Activated naive CD8-positive, alpha-beta T cell treated with anti-CD3 and anti-CD28 coated beads, Interleukin-2, amount 50 U/mL, for 24 hours (primary cell): ENCODE measurements around the gene PCARE.

Experiments
- ATAC-seq: fragments of 150-1000 bp; cut with Tn5 transposase; one replicate; pipeline ENCODE4 v1.10.0; 2021
- DNase-seq: peaks from one replicate; pipeline ENCODE4 v3.0.0; 2021
- H3K27ac Mint-ChIP-seq: one replicate; pipeline ENCODE4 v1.8.0; 2021; ENCODE audit warnings: mild to moderate bottlenecking, mixed read lengths
- H3K27me3 Mint-ChIP-seq: one replicate; pipeline ENCODE4 v1.8.0; 2021; ENCODE audit warnings: mixed read lengths
- H3K36me3 Mint-ChIP-seq: one replicate; pipeline ENCODE4 v1.8.0; 2021; ENCODE audit warnings: low read depth, mixed read lengths
- H3K4me1 Mint-ChIP-seq: one replicate; pipeline ENCODE4 v1.8.0; 2021; ENCODE audit warnings: mixed read lengths
- H3K4me3 Mint-ChIP-seq: one replicate; pipeline ENCODE4 v1.8.0; 2021; ENCODE audit warnings: mild to moderate bottlenecking, moderate library complexity, mixed read lengths
- H3K9me3 Mint-ChIP-seq: one replicate; pipeline ENCODE4 v1.8.0; 2021; ENCODE audit warnings: mixed read lengths

Gene PCARE

GRCh38 chr2:29075894-29076705, 1.8 kb upstream of the PCARE start:
- Mint-ChIP-seq H3K27me3 (no peaks in the 10 kb centered on the region), H3K4me3 (no peak overlapping the region), H3K9me3 (peaks cover 6% of the 10 kb centered on the region), H3K36me3 (no peaks in the 10 kb centered on the region), H3K4me1 (no peaks in the 10 kb centered on the region), H3K27ac (no peak overlapping the region)
- DNase-seq (no peak), ATAC-seq (no peak)

DNA sequence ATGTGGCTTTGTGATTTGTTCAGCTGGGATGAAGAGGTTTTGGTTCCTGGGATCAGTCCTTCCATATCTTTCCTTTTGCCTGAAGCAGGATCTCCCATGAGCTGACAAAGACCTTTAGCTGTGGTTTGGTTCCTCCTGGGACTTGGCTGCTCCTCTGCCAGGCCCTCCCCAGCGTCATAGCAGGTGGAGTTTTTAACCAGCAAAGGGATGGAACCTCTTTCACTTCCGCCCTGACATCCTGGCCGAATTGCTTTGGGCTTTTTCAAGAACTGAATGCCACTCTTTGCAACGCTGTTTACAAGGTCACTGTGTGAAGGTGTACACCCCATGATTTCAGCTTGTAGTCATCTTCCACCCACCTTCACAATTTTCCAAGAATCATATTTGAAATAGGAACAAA, 390 bp downstream of the PCARE start:
- DNase-seq: no peak
- H3K27me3 Mint-ChIP-seq: no peaks in the 10 kb centered on the region
- H3K4me1 Mint-ChIP-seq: no peaks in the 10 kb centered on the region
- H3K27ac Mint-ChIP-seq: no peak overlapping the region
- no peak overlapping the region for H3K4me3 Mint-ChIP-seq
- ATAC-seq: no peak
- no peaks in the 10 kb centered on the region for H3K36me3 Mint-ChIP-seq
- H3K9me3 Mint-ChIP-seq: peaks cover under 1% of the 10 kb centered on the region

GRCh38 chr2:29072971-29073725, 1.2 kb downstream of the PCARE start:
- H3K36me3 Mint-ChIP-seq: no peaks in the 10 kb centered on the region
- H3K27ac Mint-ChIP-seq: no peak overlapping the region
- ATAC-seq (no peak), DNase-seq (no peak)
- H3K4me3 Mint-ChIP-seq: no peak overlapping the region
- H3K27me3 Mint-ChIP-seq: no peaks in the 10 kb centered on the region
- no peaks in the 10 kb centered on the region for H3K4me1 Mint-ChIP-seq
- no peaks in the 10 kb centered on the region for H3K9me3 Mint-ChIP-seq

DNA sequence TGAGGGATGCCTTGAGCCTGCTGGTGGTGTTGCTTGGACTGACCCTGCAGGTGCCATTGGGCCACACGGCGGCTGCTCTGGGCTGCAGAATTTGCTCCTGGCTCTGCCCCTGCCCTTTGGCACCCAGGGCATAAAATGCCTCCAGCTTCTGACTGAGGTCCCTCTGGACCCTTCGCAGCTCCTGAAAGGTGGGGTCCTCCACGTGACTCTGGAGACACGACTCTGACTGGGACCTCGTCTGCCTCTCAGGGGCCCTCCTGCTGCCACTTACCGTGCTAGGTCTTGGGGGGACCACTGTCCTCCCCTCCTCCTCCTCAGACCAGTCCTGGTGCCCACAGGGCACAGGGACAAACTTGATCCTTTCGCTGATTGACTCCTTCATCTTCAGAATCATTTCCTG, 2.1 kb downstream of the PCARE start:
- Mint-ChIP-seq H3K27ac (no peak overlapping the region), H3K4me3 (no peak overlapping the region), H3K4me1 (no peaks in the 10 kb centered on the region), H3K36me3 (no peaks in the 10 kb centered on the region), H3K9me3 (no peaks in the 10 kb centered on the region), H3K27me3 (no peaks in the 10 kb centered on the region)
- ATAC-seq (no peak), DNase-seq (no peak)

DNA sequence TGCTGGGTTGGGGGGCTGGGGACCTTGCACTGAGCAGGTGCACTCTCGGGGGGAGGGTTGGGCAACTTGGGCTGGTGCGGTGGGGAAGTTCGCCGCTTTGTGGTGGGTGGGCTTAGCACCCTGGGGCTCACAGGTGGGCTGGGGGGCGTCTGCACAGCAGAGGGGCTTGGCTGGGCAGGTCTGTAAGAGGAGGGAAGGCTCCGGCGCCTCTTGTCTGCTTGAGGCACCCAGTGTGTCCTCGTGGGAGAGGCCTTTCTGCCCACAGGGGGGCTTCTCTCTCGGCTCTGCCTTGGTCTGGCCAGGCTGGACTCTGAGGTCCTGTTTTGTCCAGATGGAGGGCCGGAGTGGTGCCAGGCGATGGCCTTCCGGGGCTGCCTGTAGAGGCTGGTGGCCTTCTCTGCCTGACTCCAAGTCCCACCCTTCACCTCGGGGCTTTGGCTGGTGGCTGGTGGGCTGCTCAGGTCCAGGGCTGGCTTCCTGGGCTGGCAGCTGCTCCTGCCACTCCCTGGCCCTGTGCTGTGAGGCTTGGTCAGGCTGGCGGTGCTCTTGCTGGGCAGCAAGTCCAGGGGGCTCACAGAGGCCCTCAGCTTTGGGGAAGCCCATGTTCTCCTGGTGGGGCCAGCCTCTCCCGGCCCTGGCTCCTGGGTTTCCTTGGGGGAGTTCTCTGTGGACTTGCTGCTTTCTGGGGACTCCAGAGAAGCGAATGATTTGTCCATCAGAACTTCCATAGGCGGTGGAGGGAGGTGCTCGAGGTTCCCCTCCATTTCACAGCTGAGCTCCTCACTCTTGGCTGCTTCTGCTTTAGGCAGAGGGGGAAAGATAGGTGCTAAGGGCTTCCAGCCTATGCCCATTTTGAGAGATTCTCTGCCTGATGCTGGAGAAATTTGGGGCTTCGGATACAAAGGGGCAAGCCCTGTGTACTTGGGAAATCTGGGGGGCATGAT, 3.0 kb downstream of the PCARE start:
- H3K27ac Mint-ChIP-seq: no peak overlapping the region
- no peaks in the 10 kb centered on the region for H3K36me3 Mint-ChIP-seq
- ATAC-seq (no peak), DNase-seq (no peak)
- no peaks in the 10 kb centered on the region for H3K4me1 Mint-ChIP-seq
- H3K9me3 Mint-ChIP-seq: no peaks in the 10 kb centered on the region
- no peaks in the 10 kb centered on the region for H3K27me3 Mint-ChIP-seq
- no peak overlapping the region for H3K4me3 Mint-ChIP-seq

DNA sequence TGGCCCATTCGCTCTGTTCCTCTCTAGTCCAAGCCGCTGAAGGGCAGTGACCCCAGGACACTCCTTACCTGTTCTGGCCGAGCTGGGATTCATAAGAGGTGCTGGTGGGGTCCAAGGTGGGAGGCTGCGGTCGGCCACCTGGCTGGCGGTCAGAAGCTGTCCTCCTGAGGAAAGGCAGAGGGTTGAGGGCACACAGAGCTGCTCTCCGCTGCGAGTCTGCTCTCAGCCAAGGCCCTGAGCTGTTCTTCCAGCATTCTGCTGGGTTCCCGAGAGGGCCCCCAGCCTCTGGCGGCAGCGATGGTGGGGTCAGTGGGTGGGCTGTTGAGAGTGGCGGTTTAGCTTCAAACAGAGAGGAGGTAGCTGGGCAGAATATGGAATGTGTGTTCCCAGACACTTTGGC, 3.8 kb downstream of the PCARE start:
- H3K27ac Mint-ChIP-seq: no peak overlapping the region
- H3K4me3 Mint-ChIP-seq: no peak overlapping the region
- no peak for DNase-seq
- no peaks in the 10 kb centered on the region for H3K4me1 Mint-ChIP-seq
- no peaks in the 10 kb centered on the region for H3K36me3 Mint-ChIP-seq
- no peak for ATAC-seq
- no peaks in the 10 kb centered on the region for H3K9me3 Mint-ChIP-seq
- no peaks in the 10 kb centered on the region for H3K27me3 Mint-ChIP-seq

DNA sequence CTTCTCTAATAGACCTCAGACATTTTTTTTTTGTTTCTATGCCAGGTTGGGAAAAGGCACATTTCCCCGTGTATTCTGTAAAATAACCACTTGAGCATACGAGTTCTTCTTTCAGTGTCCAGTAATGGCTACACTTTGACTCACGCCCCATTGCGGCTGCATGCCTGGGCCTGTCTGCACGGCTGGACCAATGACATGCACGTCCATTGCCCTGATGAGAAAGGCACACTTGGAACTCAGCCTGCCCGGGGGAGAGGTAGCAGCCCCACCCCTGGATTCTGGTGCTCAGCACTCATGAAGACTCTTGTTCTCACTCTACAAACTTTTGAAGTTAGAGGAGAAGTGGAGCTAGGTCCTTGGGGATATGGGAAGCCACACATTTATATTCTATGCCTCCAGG, 5.8 kb downstream of the PCARE start:
- Mint-ChIP-seq H3K4me3 (no peak overlapping the region), H3K27me3 (no peaks in the 10 kb centered on the region)

GRCh38 chr2:29066997-29067605, 7.2 kb downstream of the PCARE start:
- Mint-ChIP-seq H3K36me3 (no peaks in the 10 kb centered on the region), H3K27ac (no peak overlapping the region), H3K4me1 (no peaks in the 10 kb centered on the region), H3K4me3 (no peak overlapping the region), H3K9me3 (no peaks in the 10 kb centered on the region), H3K27me3 (no peaks in the 10 kb centered on the region)
- DNase-seq (no peak), ATAC-seq (no peak)

More for the DNA sequence above, 5.8 kb downstream of the PCARE start:
- Mint-ChIP-seq H3K9me3 (no peaks in the 10 kb centered on the region), H3K36me3 (no peaks in the 10 kb centered on the region), H3K4me1 (no peaks in the 10 kb centered on the region), H3K27ac (no peak overlapping the region)
- no peak for ATAC-seq
- no peak for DNase-seq

DNA sequence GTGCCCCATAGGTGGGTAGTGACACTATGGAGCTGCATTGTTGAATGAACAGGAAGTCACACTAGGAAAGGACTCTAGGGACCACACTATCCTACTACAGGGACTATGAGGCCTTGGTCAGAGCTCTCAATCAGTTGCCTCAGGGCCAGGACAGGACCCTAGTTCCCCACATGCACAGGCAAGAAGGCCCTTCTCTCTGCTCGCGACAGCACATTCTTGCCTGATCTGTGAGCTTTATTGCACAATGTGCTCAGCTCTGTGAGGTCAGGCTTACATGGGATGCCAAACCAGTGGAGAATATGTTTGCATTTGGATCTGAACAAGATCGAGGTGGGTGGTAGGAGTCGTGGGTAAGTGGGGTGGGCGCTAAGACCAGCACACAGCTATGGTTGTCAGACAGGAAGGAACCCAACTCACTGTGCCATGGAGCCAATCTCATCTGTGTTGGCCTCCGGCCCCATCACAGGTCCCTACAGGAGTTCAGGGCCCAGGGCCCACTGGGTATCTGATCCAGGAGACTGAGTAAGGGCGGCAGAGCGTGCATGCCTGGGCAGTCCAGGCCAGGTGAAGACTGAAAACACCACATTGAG, 8.0 kb downstream of the PCARE start:
- ATAC-seq (no peak), DNase-seq (no peak)
- Mint-ChIP-seq H3K4me1 (no peaks in the 10 kb centered on the region), H3K36me3 (no peaks in the 10 kb centered on the region), H3K27ac (no peak overlapping the region), H3K4me3 (no peak overlapping the region), H3K27me3 (no peaks in the 10 kb centered on the region), H3K9me3 (no peaks in the 10 kb centered on the region)

DNA sequence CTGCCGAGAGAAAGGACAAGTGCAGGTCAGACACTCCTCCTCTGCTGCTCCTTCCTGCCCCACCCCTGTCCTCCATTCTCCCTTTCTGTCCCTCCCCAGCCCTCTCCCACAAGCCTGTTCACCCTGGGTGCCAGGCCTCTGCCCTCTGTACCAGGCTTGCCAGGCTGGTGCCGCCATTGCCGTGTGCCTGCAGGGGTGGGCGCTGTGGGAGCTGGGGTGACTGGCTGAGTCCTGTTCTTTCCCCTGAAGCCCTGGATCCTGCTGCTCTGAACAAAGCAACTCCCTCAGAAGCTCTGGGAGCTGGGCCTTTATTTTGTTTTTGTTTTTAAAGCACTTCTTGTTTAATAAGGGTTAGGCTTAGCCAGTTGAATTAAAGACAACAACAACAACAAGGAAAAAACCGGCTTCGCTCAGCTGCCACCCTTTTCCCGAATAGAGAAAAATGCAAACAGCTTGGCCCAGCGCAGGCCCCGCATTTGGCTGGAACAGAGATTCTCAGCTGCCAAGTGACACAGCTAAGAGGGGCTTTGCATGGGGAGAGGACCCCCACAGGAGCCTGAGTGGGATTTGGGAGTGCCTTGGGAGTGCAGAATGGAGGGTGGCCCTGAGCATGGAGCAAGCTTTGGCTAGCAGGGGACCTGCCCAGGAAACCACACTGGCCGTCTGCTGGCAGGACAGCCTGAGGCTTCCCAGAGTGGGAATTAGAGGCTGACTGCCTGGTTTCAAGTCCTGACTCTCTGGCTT, 9.1 kb downstream of the PCARE start:
- ATAC-seq (no peak), DNase-seq (no peak)
- peaks cover under 1% of the 10 kb centered on the region for H3K4me1 Mint-ChIP-seq
- no peaks in the 10 kb centered on the region for H3K9me3 Mint-ChIP-seq
- no peaks in the 10 kb centered on the region for H3K36me3 Mint-ChIP-seq
- no peak overlapping the region for H3K27ac Mint-ChIP-seq
- H3K4me3 Mint-ChIP-seq: no peak overlapping the region
- H3K27me3 Mint-ChIP-seq: no peaks in the 10 kb centered on the region

- Mint-ChIP-seq H3K4me1 (peaks cover 6% of the 10 kb centered on the region), H3K36me3 (no peaks in the 10 kb centered on the region), H3K27me3 (no peaks in the 10 kb centered on the region), H3K4me3 (no peak overlapping the region), H3K9me3 (no peaks in the 10 kb centered on the region), H3K27ac (no peak overlapping the region)
- ATAC-seq: no peak
- no peak for DNase-seq
Observed at GRCh38 chr2:29064746-29065067, 9.6 kb downstream of the PCARE start.

DNA sequence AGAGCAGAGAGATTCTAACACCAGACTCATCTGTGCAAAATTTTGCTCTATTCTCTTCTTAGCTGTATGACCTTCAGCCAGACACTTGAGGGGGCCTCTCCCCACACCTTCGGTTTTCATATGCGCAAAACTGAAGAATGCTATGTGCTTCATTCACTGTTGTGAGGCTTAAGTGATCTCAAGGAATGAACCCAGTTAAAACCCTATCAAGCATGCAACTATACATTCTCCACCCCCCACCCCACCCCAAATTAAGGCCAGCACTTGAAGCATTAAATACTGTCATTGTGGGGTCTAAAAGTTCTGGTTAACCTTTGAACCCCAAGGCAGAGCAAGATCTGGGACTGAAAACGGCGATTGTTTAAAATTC, 10.0 kb downstream of the PCARE start:
- Mint-ChIP-seq H3K4me3 (no peak overlapping the region), H3K27ac (no peak overlapping the region), H3K27me3 (no peaks in the 10 kb centered on the region), H3K9me3 (no peaks in the 10 kb centered on the region), H3K36me3 (no peaks in the 10 kb centered on the region), H3K4me1 (peaks cover 10% of the 10 kb centered on the region)
- ATAC-seq: no peak
- DNase-seq: no peak

- Mint-ChIP-seq H3K9me3 (no peaks in the 10 kb centered on the region), H3K27ac (no peak overlapping the region), H3K4me3 (no peak overlapping the region), H3K27me3 (no peaks in the 10 kb centered on the region), H3K4me1 (peaks cover 12% of the 10 kb centered on the region), H3K36me3 (no peaks in the 10 kb centered on the region)
- ATAC-seq (no peak), DNase-seq (no peak)
Observed at GRCh38 chr2:29063646-29064345, 10.5 kb downstream of the PCARE start.
